ENCODE data around the gene TTC28. TPM values are rescaled to one million over a fixed set of nuclear protein-coding genes. Genes with fewer than 3 reads are reported as not detected.
A peak's percentile ranks its signal among the peaks of the same experiment; 100 is the strongest.

The TTC28 gene
- total RNA-seq, 4 donors from 2014 or later = 49.8 to 99.7 (median 79.7) TPM

GRCh38 chr22:28247667-28248363, 431.8 kb downstream of the TTC28 start:
- intact Hi-C loops (cut with DNase I) = no loop called here
- TF ChIP-seq POLR2A (IDR thresholded peaks at IDR 0.05) (no peak), CTCF (IDR thresholded peaks at IDR 0.05) (no peak)
- Histone ChIP-seq H3K27me3 (no peaks in the 10 kb centered on the region), H3K36me3 (no peaks in the 10 kb centered on the region), H3K4me1 (peaks cover 11 to 36% of the 10 kb centered on the region in 2 donors), H3K27ac (no peak overlapping the region), H3K9me3 (no peaks in the 10 kb centered on the region), H3K4me3 (replicated peaks in 1 of 3) (no peak overlapping the region)
- no peak for DNase-seq

GRCh38 chr22:28247136-28247535, 432.5 kb downstream of the TTC28 start:
- H3K36me3 ChIP-seq = no peaks in the 10 kb centered on the region
- TF ChIP-seq CTCF (IDR thresholded peaks at IDR 0.05) (no peak), POLR2A (IDR thresholded peaks at IDR 0.05) (no peak)
- H3K4me3 ChIP-seq (replicated peaks in 1 of 3) = no peak overlapping the region
- H3K27ac ChIP-seq = no peak overlapping the region
- WGBS, 2 donors = 75 to 93% methylated on average over 5 of the region's 5 CpGs
- H3K27me3 ChIP-seq = no peaks in the 10 kb centered on the region
- no peaks in the 10 kb centered on the region for H3K9me3 ChIP-seq
- no peak for DNase-seq
- intact Hi-C loops (cut with DNase I) = no loop called here
- H3K4me1 ChIP-seq = peaks cover 11 to 39% of the 10 kb centered on the region in 2 donors

- no peak overlapping the region for H3K27ac ChIP-seq
- no peak for DNase-seq
- H3K9me3 ChIP-seq = no peaks in the 10 kb centered on the region
- no peaks in the 10 kb centered on the region for H3K27me3 ChIP-seq
- peaks cover 11 to 39% of the 10 kb centered on the region in 2 donors for H3K4me1 ChIP-seq
- TF ChIP-seq CTCF (IDR thresholded peaks at IDR 0.05) = no peak
- TF ChIP-seq POLR2A (IDR thresholded peaks at IDR 0.05) = no peak
- H3K36me3 ChIP-seq = no peaks in the 10 kb centered on the region
- intact Hi-C loops (cut with DNase I) = no loop called here
- WGBS, 2 donors = 90 to 96% methylated on average over 2 of the region's 2 CpGs
- no peak overlapping the region for H3K4me3 ChIP-seq (replicated peaks in 1 of 3)
These were observed 433.2 kb downstream of the TTC28 start for GRCh38 chr22:28246397-28246796.

- Histone ChIP-seq H3K27ac (no peak overlapping the region), H3K9me3 (no peaks in the 10 kb centered on the region), H3K4me3 (replicated peaks in 1 of 3) (no peak overlapping the region), H3K4me1 (peaks cover 11 to 39% of the 10 kb centered on the region in 2 donors), H3K27me3 (no peaks in the 10 kb centered on the region), H3K36me3 (no peaks in the 10 kb centered on the region)
- 82 to 93% methylated on average over 5 of the region's 5 CpGs for WGBS, 2 donors
- no peak for DNase-seq
- intact Hi-C loops (cut with DNase I) = no loop called here
- TF ChIP-seq POLR2A (IDR thresholded peaks at IDR 0.05) (no peak), CTCF (IDR thresholded peaks at IDR 0.05) (no peak)
These were observed 433.9 kb downstream of the TTC28 start for GRCh38 chr22:28245579-28246224.

GRCh38 chr22:28244757-28245156, 434.9 kb downstream of the TTC28 start:
- no peak for DNase-seq
- TF ChIP-seq CTCF (IDR thresholded peaks at IDR 0.05) = no peak
- no peak for TF ChIP-seq POLR2A (IDR thresholded peaks at IDR 0.05)
- H3K4me3 ChIP-seq (replicated peaks in 1 of 3) = no peak overlapping the region
- H3K9me3 ChIP-seq = no peaks in the 10 kb centered on the region
- H3K36me3 ChIP-seq = no peaks in the 10 kb centered on the region
- intact Hi-C loops (cut with DNase I) = no loop called here
- H3K27ac ChIP-seq = peak overlapping the region; percentile 30 to 45 (median 34)
- H3K4me1 ChIP-seq = peaks cover 11 to 39% of the 10 kb centered on the region in 2 donors
- H3K27me3 ChIP-seq = no peaks in the 10 kb centered on the region
- 49 to 62% methylated on average over 1 of the region's 1 CpG for WGBS, 2 donors

Measured in thyroid gland (tissue), 4 donors.